Calu3 (cell line): ENCODE results near the gene GAR1. TPM values are rescaled to one million over a fixed set of nuclear protein-coding genes. Genes with fewer than 3 reads are reported as not detected.
A peak's percentile ranks its signal among the peaks of the same experiment; 100 is the strongest.

ENCODE experiments used
- BruUV-seq: library from RNA; stranded (reverse); fragments of 400-500 nt; replicated peaks from 2 replicates; lab custom pipeline; 2021; lab: Mats Ljungman, UMichigan
- CTCF ChIA-PET: fragments of 300-600 bp; sonication (Branson Sonifier 250); formaldehyde crosslinking; loops from one replicate; lab custom pipeline; 2022; ENCODE audit warnings: antibody characterized with exemption; lab: Charles Lee
- DNase-seq: peaks from one replicate; pipeline ENCODE4 v3.0.0; 2022
- H3K27ac Mint-ChIP-seq: one replicate; pipeline ENCODE4 v1.8.0; 2022; ENCODE audit warnings: mixed read lengths; ENCODE audit not compliant: unreplicated experiment
- H3K27me3 Mint-ChIP-seq: one replicate; pipeline ENCODE4 v1.8.0; 2022; ENCODE audit warnings: mixed read lengths; ENCODE audit not compliant: unreplicated experiment
- H3K36me3 Mint-ChIP-seq: one replicate; pipeline ENCODE4 v1.8.0; 2022; ENCODE audit warnings: mild to moderate bottlenecking, moderate library complexity, mixed read lengths; ENCODE audit not compliant: insufficient read depth, unreplicated experiment
- H3K4me1 Mint-ChIP-seq: one replicate; pipeline ENCODE4 v1.8.0; 2022; ENCODE audit warnings: mild to moderate bottlenecking, low read depth, mixed read lengths; ENCODE audit not compliant: unreplicated experiment
- H3K4me3 Mint-ChIP-seq: one replicate; pipeline ENCODE4 v1.8.0; 2022; ENCODE audit warnings: mild to moderate bottlenecking, low read depth, moderate library complexity, mixed read lengths; ENCODE audit not compliant: unreplicated experiment
- H3K9me3 Mint-ChIP-seq: one replicate; pipeline ENCODE4 v1.8.0; 2022; ENCODE audit warnings: low read depth, mixed read lengths; ENCODE audit not compliant: unreplicated experiment
- intact Hi-C: fragments of 100-400 bp; cut with micrococcal nuclease; formaldehyde crosslinking; loops from one replicate; pipeline ENCODE4 v1.10.0; 2022; ENCODE audit not compliant: unreplicated experiment
- total RNA-seq: library from RNA; stranded (reverse); gene quantifications from 2 replicates; pipeline ENCODE4 v1.2.3, GENCODE V29; 2022
- TF ChIP-seq, protein P1 (sequence below): fragments of 200-600 bp; IDR thresholded peaks from one replicate; pipeline ENCODE4 v1.8.0; 2022; ENCODE audit warnings: antibody characterized with exemption; ENCODE audit not compliant: unreplicated experiment

Gene GAR1
- total RNA-seq, 1 experiment from 2014 or later = 20.8 TPM

DNA sequence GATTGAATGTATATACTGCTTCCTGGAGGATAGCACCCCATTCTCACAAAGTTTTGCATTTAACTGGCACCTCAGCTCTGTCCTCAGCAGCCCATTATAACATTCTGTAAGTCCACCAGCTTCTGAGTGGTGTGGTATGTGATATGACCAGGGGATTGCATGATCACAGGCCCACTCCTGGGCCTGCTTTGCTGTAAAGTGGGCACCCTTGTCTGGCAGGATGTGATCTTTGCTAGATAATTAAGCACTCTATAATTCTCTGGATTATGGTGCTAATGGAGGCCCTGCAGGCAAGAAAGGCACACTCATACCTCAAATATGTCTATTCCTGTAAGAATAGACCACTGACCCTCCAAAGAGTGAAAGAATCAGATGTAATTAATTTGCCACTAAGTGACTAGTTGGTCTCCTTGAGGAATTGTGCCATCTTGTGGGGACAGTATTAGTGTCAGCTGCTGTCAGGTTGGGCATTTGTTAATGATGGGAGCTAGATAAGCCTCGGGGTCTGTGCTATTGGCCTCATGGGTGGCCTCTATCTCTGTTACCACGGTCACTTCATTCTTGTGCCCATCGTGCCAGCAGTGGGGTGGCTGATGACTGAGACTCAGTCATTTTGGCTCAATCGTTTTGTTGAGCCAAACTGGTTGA, 11.5 kb upstream of the GAR1 start:
- no TSS peak for BruUV-seq
- TF ChIP-seq, protein P1, sequence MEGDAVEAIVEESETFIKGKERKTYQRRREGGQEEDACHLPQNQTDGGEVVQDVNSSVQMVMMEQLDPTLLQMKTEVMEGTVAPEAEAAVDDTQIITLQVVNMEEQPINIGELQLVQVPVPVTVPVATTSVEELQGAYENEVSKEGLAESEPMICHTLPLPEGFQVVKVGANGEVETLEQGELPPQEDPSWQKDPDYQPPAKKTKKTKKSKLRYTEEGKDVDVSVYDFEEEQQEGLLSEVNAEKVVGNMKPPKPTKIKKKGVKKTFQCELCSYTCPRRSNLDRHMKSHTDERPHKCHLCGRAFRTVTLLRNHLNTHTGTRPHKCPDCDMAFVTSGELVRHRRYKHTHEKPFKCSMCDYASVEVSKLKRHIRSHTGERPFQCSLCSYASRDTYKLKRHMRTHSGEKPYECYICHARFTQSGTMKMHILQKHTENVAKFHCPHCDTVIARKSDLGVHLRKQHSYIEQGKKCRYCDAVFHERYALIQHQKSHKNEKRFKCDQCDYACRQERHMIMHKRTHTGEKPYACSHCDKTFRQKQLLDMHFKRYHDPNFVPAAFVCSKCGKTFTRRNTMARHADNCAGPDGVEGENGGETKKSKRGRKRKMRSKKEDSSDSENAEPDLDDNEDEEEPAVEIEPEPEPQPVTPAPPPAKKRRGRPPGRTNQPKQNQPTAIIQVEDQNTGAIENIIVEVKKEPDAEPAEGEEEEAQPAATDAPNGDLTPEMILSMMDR = peak; percentile 29
- no peaks in the 10 kb centered on the region for H3K9me3 Mint-ChIP-seq
- H3K36me3 Mint-ChIP-seq = no peaks in the 10 kb centered on the region
- DNase-seq = peak; percentile 40
- intact Hi-C loops = loop anchor here (2.0 to 10.0 kb wide), 4 partner anchors 77 to 377 kb away; partner anchors contain the start of gene CASP6
- H3K27me3 Mint-ChIP-seq = no peaks in the 10 kb centered on the region
- CTCF ChIA-PET = interaction anchor here (0.7 to 1.3 kb wide), 8 partner anchors 74 to 922 kb away, joined by 3 to 8 read pairs (median 6); partner anchors contain the start of genes CASP6, PLA2G12A and SEC24B
- H3K4me3 Mint-ChIP-seq = no peak overlapping the region
- peaks cover 17% of the 10 kb centered on the region for H3K4me1 Mint-ChIP-seq
- no peak overlapping the region for H3K27ac Mint-ChIP-seq

DNA sequence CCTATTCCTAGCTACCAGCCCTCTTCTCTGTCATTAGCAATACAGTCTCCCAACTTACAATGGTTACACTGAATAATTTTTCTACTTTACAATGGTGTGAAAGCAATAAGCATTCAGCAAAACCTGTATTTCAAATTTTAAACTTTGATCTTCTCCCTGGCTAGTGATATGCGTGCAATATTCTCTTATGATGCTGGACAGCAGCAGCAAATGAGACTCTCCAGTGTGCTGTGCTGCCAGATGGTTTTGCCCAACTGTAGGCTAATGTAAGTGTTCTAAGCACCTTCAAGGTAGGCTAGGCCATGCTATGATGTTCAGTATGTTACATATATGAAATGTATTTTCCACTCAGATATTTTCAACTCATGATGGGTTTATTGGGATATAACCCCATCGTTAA, 5.9 kb upstream of the GAR1 start:
- no peak for DNase-seq
- no TSS peak for BruUV-seq
- H3K9me3 Mint-ChIP-seq = no peaks in the 10 kb centered on the region
- TF ChIP-seq, protein P1 = no peak
- CTCF ChIA-PET = no interaction called here
- no peak overlapping the region for H3K4me3 Mint-ChIP-seq
- peaks cover 2% of the 10 kb centered on the region for H3K36me3 Mint-ChIP-seq
- H3K4me1 Mint-ChIP-seq = no peaks in the 10 kb centered on the region
- no peak overlapping the region for H3K27ac Mint-ChIP-seq
- intact Hi-C loops = loop anchor here (10.0 kb wide), 1 partner anchor 235 kb away; no protein-coding TSS in a partner anchor
- no peaks in the 10 kb centered on the region for H3K27me3 Mint-ChIP-seq

DNA sequence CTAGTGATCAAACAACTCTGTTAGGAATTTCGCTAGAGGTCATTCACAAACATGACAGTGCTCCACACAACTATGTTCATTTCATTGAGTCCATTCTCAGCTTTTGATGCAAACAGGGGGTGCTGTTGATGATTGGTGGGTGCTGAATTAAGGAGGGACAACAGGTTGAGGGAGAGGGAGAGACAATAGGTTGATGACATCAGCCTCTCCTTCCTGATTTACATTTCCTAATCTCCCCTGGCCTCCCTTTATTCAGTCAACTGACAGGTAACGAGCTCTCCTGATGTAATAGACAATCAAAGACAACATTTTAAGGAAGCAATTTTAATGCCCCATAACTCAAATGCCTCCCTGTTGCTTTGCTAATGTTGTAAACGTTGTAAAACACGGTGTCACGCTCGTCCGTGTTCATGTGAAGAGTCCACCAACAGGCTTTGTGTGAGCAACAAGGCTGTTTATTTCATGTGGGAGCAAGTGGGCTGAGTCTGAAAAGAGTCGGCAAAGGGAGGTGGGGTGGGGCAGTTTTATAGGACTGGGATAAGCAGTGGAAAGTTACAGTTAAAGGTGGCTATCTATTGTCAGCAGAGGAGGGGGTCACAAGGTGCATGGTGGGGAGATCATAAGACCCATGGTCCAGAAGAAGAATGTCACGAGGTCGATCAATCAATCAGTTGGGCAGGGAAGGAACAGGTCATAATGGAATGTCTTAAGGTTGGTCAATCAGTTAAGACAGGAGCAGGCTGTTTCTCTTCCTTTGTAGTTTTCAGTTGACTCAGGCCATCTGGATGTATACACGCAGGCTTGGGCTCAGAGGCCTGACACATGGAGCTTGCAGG, 4.8 kb upstream of the GAR1 start:
- TF ChIP-seq, protein P1 = no peak
- H3K36me3 Mint-ChIP-seq = peaks cover 14% of the 10 kb centered on the region
- no peaks in the 10 kb centered on the region for H3K9me3 Mint-ChIP-seq
- no TSS peak for BruUV-seq
- H3K4me1 Mint-ChIP-seq = no peaks in the 10 kb centered on the region
- intact Hi-C loops = no loop called here
- no peaks in the 10 kb centered on the region for H3K27me3 Mint-ChIP-seq
- no peak overlapping the region for H3K4me3 Mint-ChIP-seq
- no peak overlapping the region for H3K27ac Mint-ChIP-seq
- DNase-seq = no peak
- CTCF ChIA-PET = no interaction called here

DNA sequence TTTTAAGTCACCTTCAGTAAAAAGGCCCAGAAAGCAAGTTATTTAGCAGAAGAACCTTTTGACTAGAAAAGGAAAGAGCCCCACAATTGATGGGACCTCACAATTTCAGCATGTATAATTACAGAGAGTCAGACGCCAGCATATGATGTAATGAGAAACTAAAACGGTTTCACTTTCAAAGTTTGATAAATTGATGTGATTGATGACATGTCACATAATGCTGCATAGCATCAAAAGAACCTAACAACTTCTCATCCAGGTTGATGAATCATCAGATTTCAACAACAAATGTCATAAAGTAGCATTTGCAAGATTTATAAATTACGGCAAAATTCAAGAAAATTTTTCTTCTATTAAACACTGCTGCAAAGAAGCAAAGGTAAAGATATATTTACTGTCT, 3.9 kb upstream of the GAR1 start:
- no peak overlapping the region for H3K27ac Mint-ChIP-seq
- no TSS peak for BruUV-seq
- H3K4me1 Mint-ChIP-seq = peaks cover 4% of the 10 kb centered on the region
- intact Hi-C loops = no loop called here
- peaks cover 23% of the 10 kb centered on the region for H3K36me3 Mint-ChIP-seq
- no peak overlapping the region for H3K4me3 Mint-ChIP-seq
- TF ChIP-seq, protein P1 = no peak
- no peak for DNase-seq
- H3K9me3 Mint-ChIP-seq = no peaks in the 10 kb centered on the region
- CTCF ChIA-PET = no interaction called here
- no peaks in the 10 kb centered on the region for H3K27me3 Mint-ChIP-seq
